ENCODE results near the gene SLIT3.

GRCh38 chr5:169119288-169120048 is 181.5 kb downstream of the SLIT3 start:
- TF ChIP-seq CTCF (conservative IDR thresholded peaks at IDR 0.05; ENCODE audit: low read depth in 2 of 2) (no peak), EZH2 (IDR thresholded peaks at IDR 0.05; ENCODE audit: low read depth, unreplicated experiment) (no peak), POLR2AphosphoS5 (IDR thresholded peaks at IDR 0.05; ENCODE audit: low read depth) (no peak), REST (IDR thresholded peaks at IDR 0.05; ENCODE audit: unreplicated experiment) (no peak), ZNF462 (CRISPR knock-in tag; IDR thresholded peaks at IDR 0.05) (no peak), NANOG (IDR thresholded peaks at IDR 0.05; ENCODE audit: borderline replicate concordance) (no peak), ZNF114 (CRISPR knock-in tag; IDR thresholded peaks at IDR 0.05) (no peak), EZH2phosphoT487 (IDR thresholded peaks at IDR 0.05; ENCODE audit: unreplicated experiment) (no peak), CREB1 (CRISPR knock-in tag; IDR thresholded peaks at IDR 0.05; ENCODE audit: low read depth) (no peak), ZNF331 (CRISPR knock-in tag; IDR thresholded peaks at IDR 0.05; ENCODE audit: low read depth) (no peak)

Data from GM23338 (cell line).